ENCODE measurements around the gene ZDHHC3. TPM values are rescaled to one million over a fixed set of nuclear protein-coding genes. Genes with fewer than 3 reads are reported as not detected.

Gene ZDHHC3
- total RNA-seq, 1 experiment from 2014 or later, result 94.7 TPM

GRCh38 chr3:44905446-44906157, 70.4 kb downstream of the ZDHHC3 start:
- no peak for DNase-seq (ENCODE audit: low spot score)
- ChIA-PET CTCF (no interaction called here), POLR2A (ENCODE audit: low non-redundant PET) (no interaction called here)
- BruUV-seq (replicated peaks), result no TSS peak
- no peak overlapping the region for H3K27ac ChIP-seq (ENCODE audit: low read depth, low read length, poor library complexity, severe bottlenecking)
- no peaks in the 10 kb centered on the region for H3K4me1 ChIP-seq (ENCODE audit: insufficient read depth, low read length, poor library complexity, severe bottlenecking)
- H3K9me3 ChIP-seq (ENCODE audit: low read depth, low read length, poor library complexity, severe bottlenecking), result no peaks in the 10 kb centered on the region
- no peak overlapping the region for H3K4me3 ChIP-seq (ENCODE audit: low read depth, low read length, poor library complexity, severe bottlenecking)
- H3K27me3 ChIP-seq (replicated peaks; ENCODE audit: insufficient read depth, low read depth, low read length, poor library complexity), result no peaks in the 10 kb centered on the region
- no peaks in the 10 kb centered on the region for H3K36me3 ChIP-seq (ENCODE audit: insufficient read depth, low read length, poor library complexity, severe bottlenecking)
- intact Hi-C loops (cut with micrococcal nuclease; ENCODE audit: unreplicated experiment), result no loop called here
- TF ChIP-seq EZH2 (IDR thresholded peaks at IDR 0.05; ENCODE audit: borderline replicate concordance, low read depth, low read length, poor library complexity, severe bottlenecking) (no peak), CTCF (conservative IDR thresholded peaks at IDR 0.05; ENCODE audit: low read depth, low read length) (no peak)

GRCh38 chr3:44903751-44904150, 72.2 kb downstream of the ZDHHC3 start:
- POLR2A ChIA-PET (ENCODE audit: low non-redundant PET), result no interaction called here

GRCh38 chr3:44903314-44903713, 72.7 kb downstream of the ZDHHC3 start:
- H3K27ac ChIP-seq (ENCODE audit: low read depth, low read length, poor library complexity, severe bottlenecking), result no peak overlapping the region
- H3K36me3 ChIP-seq (ENCODE audit: insufficient read depth, low read length, poor library complexity, severe bottlenecking), result no peaks in the 10 kb centered on the region
- H3K4me1 ChIP-seq (ENCODE audit: insufficient read depth, low read length, poor library complexity, severe bottlenecking), result no peaks in the 10 kb centered on the region
- intact Hi-C loops (cut with micrococcal nuclease; ENCODE audit: unreplicated experiment), result no loop called here
- ChIA-PET CTCF (no interaction called here), POLR2A (ENCODE audit: low non-redundant PET) (no interaction called here)
- H3K9me3 ChIP-seq (ENCODE audit: low read depth, low read length, poor library complexity, severe bottlenecking), result no peaks in the 10 kb centered on the region
- no peaks in the 10 kb centered on the region for H3K27me3 ChIP-seq (replicated peaks; ENCODE audit: insufficient read depth, low read depth, low read length, poor library complexity)
- no peak overlapping the region for H3K4me3 ChIP-seq (ENCODE audit: low read depth, low read length, poor library complexity, severe bottlenecking)
- no peak for DNase-seq (ENCODE audit: low spot score)
- BruUV-seq (replicated peaks), result no TSS peak
- TF ChIP-seq CTCF (conservative IDR thresholded peaks at IDR 0.05; ENCODE audit: low read depth, low read length), result no peak

More at GRCh38 chr3:44903751-44904150, 72.2 kb downstream of the ZDHHC3 start:
- Histone ChIP-seq H3K36me3 (ENCODE audit: insufficient read depth, low read length, poor library complexity, severe bottlenecking) (no peaks in the 10 kb centered on the region), H3K27me3 (replicated peaks; ENCODE audit: insufficient read depth, low read depth, low read length, poor library complexity) (no peaks in the 10 kb centered on the region), H3K4me3 (ENCODE audit: low read depth, low read length, poor library complexity, severe bottlenecking) (no peak overlapping the region), H3K4me1 (ENCODE audit: insufficient read depth, low read length, poor library complexity, severe bottlenecking) (no peaks in the 10 kb centered on the region), H3K9me3 (ENCODE audit: low read depth, low read length, poor library complexity, severe bottlenecking) (no peaks in the 10 kb centered on the region), H3K27ac (ENCODE audit: low read depth, low read length, poor library complexity, severe bottlenecking) (no peak overlapping the region)
- DNase-seq (ENCODE audit: low spot score), result no peak
- BruUV-seq (replicated peaks), result no TSS peak
- CTCF ChIA-PET, result no interaction called here
- intact Hi-C loops (cut with micrococcal nuclease; ENCODE audit: unreplicated experiment), result no loop called here
- TF ChIP-seq EZH2 (IDR thresholded peaks at IDR 0.05; ENCODE audit: borderline replicate concordance, low read depth, low read length, poor library complexity, severe bottlenecking) (no peak), CTCF (conservative IDR thresholded peaks at IDR 0.05; ENCODE audit: low read depth, low read length) (no peak)

All from A673 (cell line).